HCT116 (cell line): ENCODE data around the gene OSGIN1. TPM values are rescaled to one million over a fixed set of nuclear protein-coding genes. Genes with fewer than 3 reads are reported as not detected.
A peak's percentile ranks its signal among the peaks of the same experiment; 100 is the strongest.

ENCODE experiments used
- ATAC-seq: fragments of 200-7000 bp; cut with Tn5 transposase; 2 replicates; pipeline ENCODE4 v1.9.1; 2020; ENCODE audit warnings: mild to moderate bottlenecking, moderate library complexity
- BruUV-seq: library from RNA; stranded (reverse); fragments of 400-500 nt; replicated peaks from 2 replicates; lab custom pipeline; 2021; lab: Mats Ljungman, UMichigan
- CTCF ChIA-PET: fragments of 300-600 bp; sonication (Branson Sonifier 250); formaldehyde crosslinking; loops from one replicate; lab custom pipeline; 2021; ENCODE audit warnings: antibody characterized with exemption; lab: Charles Lee
- POLR2A ChIA-PET: fragments of 300-600, 350-600 bp; sonication (Branson Sonifier 250); formaldehyde crosslinking; loops from one replicate; lab custom pipeline; 2021; ENCODE audit warnings: antibody characterized with exemption; lab: Charles Lee
- RAD21 ChIA-PET, 2 experiments: fragments of 300-600 bp; sonication (Branson Sonifier 250); formaldehyde crosslinking; loops; one replicate each; lab custom pipeline; 2023; ENCODE audit warnings: low total read pairs in 2 of 2; ENCODE audit not compliant: uncharacterized antibody in 2 of 2, unreplicated experiment in 2 of 2, low non-redundant PET in 1 of 2; lab: Charles Lee
- DNase-seq: peaks from one replicate; pipeline ENCODE4 v3.0.0-alpha.2; 2010; ENCODE audit warnings: low read depth, low spot score
- H2AFZ ChIP-seq: fragments of 200-600 bp; shearing (Covaris generic), sonication (generic); 2 replicates; pipeline ENCODE4 v1.6.1; 2017; ENCODE audit warnings: low read depth, mixed run types, mixed read lengths, antibody characterized with exemption, low read length; ENCODE audit not compliant: poor library complexity, severe bottlenecking
- H3K27ac ChIP-seq: 2 replicates; pipeline ENCODE4 v1.5.1; 2012; ENCODE audit warnings: low read depth, low read length
- H3K27me3 ChIP-seq: fragments of 200-600 bp; sonication (generic); 2 replicates; pipeline ENCODE4 v1.6.1; 2016; ENCODE audit warnings: mixed run types, low read length, mixed read lengths; ENCODE audit not compliant: insufficient read depth
- H3K36me3 ChIP-seq, 2 experiments: fragments of 200-500 bp in 1 of 2; fragments of 200-600 bp in 1 of 2; sonication (Bioruptor generic) in 1 of 2; sonication (generic) in 1 of 2; 2 replicates each; pipeline versions ENCODE4 v1.5.1 to v1.6.1; 2014 to 2016; ENCODE audit warnings: low read length in 2 of 2, inconsistent platforms in 1 of 2, mixed read lengths in 1 of 2, mixed run types in 1 of 2; ENCODE audit not compliant: insufficient read depth in 2 of 2, control insufficient read depth in 1 of 2
- H3K4me1 ChIP-seq, 2 experiments: fragments of 200-600 bp in 1 of 2; sonication (generic) in 1 of 2; 2 replicates each; pipeline versions ENCODE4 v1.5.1 to v1.6.1; 2012 to 2017; ENCODE audit warnings: low read length in 2 of 2, inconsistent platforms in 1 of 2, mild to moderate bottlenecking in 1 of 2, mixed read lengths in 1 of 2, mixed run types in 1 of 2, moderate library complexity in 1 of 2; ENCODE audit not compliant: insufficient read depth in 2 of 2, control insufficient read depth in 1 of 2
- H3K4me2 ChIP-seq: fragments of 200-600 bp; sonication (generic); 2 replicates; pipeline ENCODE4 v1.6.1; 2017; ENCODE audit warnings: mixed run types, low read length, mixed read lengths
- H3K4me3 ChIP-seq, 2 experiments: fragments of 200-600 bp in 1 of 2; sonication (generic) in 1 of 2; replicated peaks in 1 of 2; 2 replicates each; pipeline ENCODE4 v1.5.1; 2011 to 2016; ENCODE audit warnings: low read length in 2 of 2, control low read depth in 1 of 2, low read depth in 1 of 2, mild to moderate bottlenecking in 1 of 2, mixed read lengths in 1 of 2, mixed run types in 1 of 2
- H3K79me2 ChIP-seq: fragments of 200-600 bp; sonication (generic); 2 replicates; pipeline ENCODE4 v1.6.1; 2017; ENCODE audit warnings: mild to moderate bottlenecking, mixed run types, low read length, moderate library complexity, mixed read lengths; ENCODE audit not compliant: insufficient read depth
- H3K9ac ChIP-seq: fragments of 200-600 bp; sonication (generic); 2 replicates; pipeline ENCODE4 v1.6.1; 2016; ENCODE audit warnings: low read length, mixed read lengths
- H3K9me2 ChIP-seq: fragments of 200-600 bp; sonication (generic), shearing (Covaris generic); 2 replicates; pipeline ENCODE4 v1.6.1; 2017; ENCODE audit warnings: mixed run types, mild to moderate bottlenecking, moderate library complexity; ENCODE audit not compliant: insufficient read depth
- H3K9me3 ChIP-seq, 2 experiments: fragments of 200-500 bp in 1 of 2; fragments of 200-600 bp in 1 of 2; sonication (Bioruptor generic) in 1 of 2; sonication (generic) in 1 of 2; 2 replicates each; pipeline ENCODE4 v1.6.1; 2014 to 2017; ENCODE audit warnings: low read length in 2 of 2, mixed read lengths in 2 of 2, inconsistent platforms in 1 of 2, low read depth in 1 of 2, mild to moderate bottlenecking in 1 of 2, mixed run types in 1 of 2, moderate library complexity in 1 of 2; ENCODE audit not compliant: control insufficient read depth in 1 of 2, insufficient read depth in 1 of 2
- H4K20me1 ChIP-seq: fragments of 200-600 bp; sonication (generic), shearing (Covaris generic); 2 replicates; pipeline ENCODE4 v1.6.1; 2017; ENCODE audit warnings: mixed run types, mild to moderate bottlenecking, moderate library complexity; ENCODE audit not compliant: insufficient read depth
- CTCF ChIP-seq, 3 experiments: fragments of 200-600 bp in 1 of 3; sonication (generic) in 1 of 3; IDR thresholded peaks in 2 of 3; conservative IDR thresholded peaks in 1 of 3; 2 replicates each; pipeline ENCODE4 v1.5.1; 2012 to 2017; ENCODE audit warnings: low read depth in 2 of 3, low read length in 2 of 3, antibody characterized with exemption in 1 of 3, borderline replicate concordance in 1 of 3, control low read depth in 1 of 3, mild to moderate bottlenecking in 1 of 3, mixed read lengths in 1 of 3, mixed run types in 1 of 3, moderate library complexity in 1 of 3; ENCODE audit not compliant: insufficient read depth in 1 of 3
- EGR1 ChIP-seq: IDR thresholded peaks from 2 replicates; pipeline ENCODE4 v1.6.1; 2012; ENCODE audit warnings: low read depth
- EZH2 ChIP-seq: fragments of 200-600 bp; sonication (generic); IDR thresholded peaks from 2 replicates; pipeline ENCODE4 v1.6.1; 2017; ENCODE audit warnings: antibody characterized with exemption, mixed run types
- EZH2phosphoT487 ChIP-seq: fragments of 200-600 bp; IDR thresholded peaks from 2 replicates; pipeline ENCODE4 v1.6.1; 2018; ENCODE audit warnings: antibody characterized with exemption, borderline replicate concordance
- JUND ChIP-seq: IDR thresholded peaks from 2 replicates; pipeline ENCODE4 v1.6.1; 2012
- POLR2AphosphoS5 ChIP-seq: IDR thresholded peaks from 2 replicates; pipeline ENCODE4 v1.6.1; 2011; ENCODE audit warnings: mild to moderate bottlenecking, low read depth, low read length, moderate library complexity
- RAD21 ChIP-seq: IDR thresholded peaks from 2 replicates; pipeline ENCODE4 v1.6.1; 2012; ENCODE audit warnings: low read depth, mild to moderate bottlenecking
- SIN3A ChIP-seq: IDR thresholded peaks from 2 replicates; pipeline ENCODE4 v1.6.1; 2012; ENCODE audit warnings: low read depth
- SRF ChIP-seq: IDR thresholded peaks from 2 replicates; pipeline ENCODE4 v1.6.1; 2012; ENCODE audit warnings: low read depth
- TCF7L2 ChIP-seq: IDR thresholded peaks from 2 replicates; pipeline ENCODE4 v1.7.0; 2011; ENCODE audit warnings: borderline replicate concordance, inconsistent platforms; ENCODE audit not compliant: insufficient read depth, insufficient read length; ENCODE audit errors: extremely low read depth
- ZFX ChIP-seq: fragments of 450-650 bp; IDR thresholded peaks from 2 replicates; pipeline ENCODE4 v1.6.1; 2017
- intact Hi-C: fragments of 100-400 bp; cut with micrococcal nuclease; formaldehyde crosslinking; loops from 2 replicates; pipeline ENCODE4 v1.10.0; 2022
- total RNA-seq: library from RNA; stranded (reverse); gene quantifications from one replicate; pipeline ENCODE4 v1.2.1, GENCODE V29; 2021; ENCODE audit not compliant: unreplicated experiment

OSGIN1 gene
- total RNA-seq, 1 experiment from 2014 or later, result 19.8 TPM

DNA sequence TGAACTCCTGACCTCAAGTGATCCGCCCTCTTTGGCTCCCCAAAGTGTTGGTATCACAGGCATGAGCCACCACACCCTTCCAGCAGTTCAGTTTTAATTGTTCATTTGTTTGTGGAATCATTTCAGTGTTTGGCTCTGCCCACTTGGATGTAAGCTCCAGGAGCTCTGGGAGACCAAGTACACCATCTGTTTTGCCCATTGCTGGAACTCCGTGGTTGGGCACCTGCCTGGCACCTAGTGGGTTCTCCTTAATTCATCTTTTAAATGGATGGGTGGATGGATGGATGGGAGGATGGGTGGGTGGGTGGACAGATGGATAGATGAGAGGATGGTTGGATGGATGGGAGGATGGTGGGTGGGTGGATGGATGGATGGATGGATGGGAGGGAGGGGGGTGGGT, 14.1 kb downstream of the OSGIN1 start:
- 0 out of 4 replicates have a peak, but pooled peaks cover 2 to 8% of the 10 kb centered on the region in 2 experiments for H3K36me3 ChIP-seq
- H3K9ac ChIP-seq, result no peak overlapping the region
- CTCF ChIA-PET, result interaction anchor here (0.7 to 1.7 kb wide), 3 partner anchors 11 to 96 kb away, joined by 3 to 5 read pairs (median 4); no protein-coding TSS in a partner anchor
- H3K4me2 ChIP-seq, result no peak overlapping the region
- no peaks in the 10 kb centered on the region for H3K9me2 ChIP-seq
- intact Hi-C loops, result no loop called here
- H3K4me1 ChIP-seq, result no peaks in the 10 kb centered on the region
- no peak overlapping the region for H3K4me3 ChIP-seq
- H2AFZ ChIP-seq, result no peak overlapping the region
- H3K79me2 ChIP-seq, result no peaks in the 10 kb centered on the region
- no peaks in the 10 kb centered on the region for H3K9me3 ChIP-seq
- POLR2A ChIA-PET, result no interaction called here
- no peak overlapping the region for H3K27ac ChIP-seq
- ATAC-seq (no peak), DNase-seq (no peak)
- TF ChIP-seq SIN3A, result no peak
- TF ChIP-seq EZH2, result no peak
- no peak for TF ChIP-seq JUND
- TF ChIP-seq EZH2phosphoT487, result no peak
- no peaks in the 10 kb centered on the region for H3K27me3 ChIP-seq
- BruUV-seq, result no TSS peak
- RAD21 ChIA-PET, result no interaction called here
- H4K20me1 ChIP-seq, result no peaks in the 10 kb centered on the region

DNA sequence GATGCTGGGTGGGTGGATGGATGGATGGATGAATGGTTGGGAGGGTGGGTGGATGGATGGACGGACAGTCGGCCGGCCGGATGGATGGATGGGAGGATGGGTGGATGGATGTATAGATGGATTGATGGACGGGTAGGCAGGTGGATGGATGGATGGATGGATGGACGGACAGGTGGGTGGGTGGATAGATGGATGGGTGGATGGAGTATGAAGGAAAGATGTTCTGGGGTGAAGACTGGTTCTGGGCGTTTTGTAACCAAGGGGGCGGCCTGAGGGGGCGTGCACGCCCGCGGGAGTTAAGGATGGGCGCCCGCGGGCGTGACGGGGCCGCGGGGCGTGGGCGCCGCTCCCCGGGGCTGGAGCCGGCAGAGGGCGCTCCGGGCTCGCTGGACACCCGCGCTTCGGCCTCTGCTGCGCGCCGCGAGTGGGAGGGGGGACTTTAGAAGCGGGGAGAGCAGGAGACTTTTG, 14.8 kb downstream of the OSGIN1 start, which contains the start of gene NECAB2:
NECAB2 (plus strand) TSS at position 407 of the 468 bp plus-strand sequence. CDS start 405 bp downstream, outside the sequence.
- POLR2A ChIA-PET, result no interaction called here
- ATAC-seq (peak; percentile 86), DNase-seq (no peak)
- H3K9me3 ChIP-seq, result no peaks in the 10 kb centered on the region
- H3K4me3 ChIP-seq, result no peak within 1 kb of the TSS
- no peaks in the 10 kb centered on the region for H3K27me3 ChIP-seq
- no peak within 1 kb of the TSS for H3K9ac ChIP-seq
- 0 out of 4 replicates have a peak, but pooled peaks cover 2 to 8% of the 10 kb centered on the region in 2 experiments for H3K36me3 ChIP-seq
- RAD21 ChIA-PET, result no interaction called here
- intact Hi-C loops, result loop anchor here (1.0 kb wide), 3 partner anchors 80 to 516 kb away; no protein-coding TSS in a partner anchor
- no TSS peak for BruUV-seq
- TF ChIP-seq RAD21, result peak; percentile 83
- TF ChIP-seq EGR1, result peak; percentile 68; the same call in 1 of the 2 replicates
- no peak; the same call in 1 of the 2 replicates for TF ChIP-seq ZFX
- TF ChIP-seq EZH2phosphoT487, result no peak
- TF ChIP-seq CTCF (IDR thresholded peaks at IDR 0.05 in 2 of 3, conservative IDR thresholded peaks at IDR 0.05 in 1 of 3; ENCODE audit: borderline replicate concordance in 1 of 3, insufficient read depth in 1 of 3, low read depth in 2 of 3, low read length in 2 of 3), result peak; percentile 55 to 79 (median 69); a peak in 5 of 6 replicates
- no peak for TF ChIP-seq SRF
- TF ChIP-seq TCF7L2, result no peak
- TF ChIP-seq JUND, result no peak
- TF ChIP-seq POLR2AphosphoS5, result peak; percentile 30; the same call in 1 of the 2 replicates
- no peaks in the 10 kb centered on the region for H3K9me2 ChIP-seq
- no peak within 1 kb of the TSS for H3K27ac ChIP-seq
- no peaks in the 10 kb centered on the region for H4K20me1 ChIP-seq
- peak within 1 kb of the TSS; percentile 52 for H3K4me2 ChIP-seq
- no peaks in the 10 kb centered on the region for H3K4me1 ChIP-seq
- no peaks in the 10 kb centered on the region for H3K79me2 ChIP-seq
- H2AFZ ChIP-seq, result no peak within 1 kb of the TSS
- CTCF ChIA-PET, result no interaction called here
